Measurements from ENCODE around the gene GFY. TPM values are rescaled to one million over a fixed set of nuclear protein-coding genes. Genes with fewer than 3 reads are reported as not detected.

The GFY gene
- total and polyA plus RNA-seq, 10 of the 15 experiments (the other 5 are each of a cell fraction or from before 2014, with no cell fraction given) = 0.05 TPM; not detected in 9

- TF ChIP-seq SUPT20H (IDR thresholded peaks at IDR 0.05; ENCODE audit: borderline replicate concordance, control insufficient read depth, low read depth, low read length) = no peak
Observed at GRCh38 chr19:49378512-49378911, 46.7 kb upstream of the GFY start (continued).

DNA sequence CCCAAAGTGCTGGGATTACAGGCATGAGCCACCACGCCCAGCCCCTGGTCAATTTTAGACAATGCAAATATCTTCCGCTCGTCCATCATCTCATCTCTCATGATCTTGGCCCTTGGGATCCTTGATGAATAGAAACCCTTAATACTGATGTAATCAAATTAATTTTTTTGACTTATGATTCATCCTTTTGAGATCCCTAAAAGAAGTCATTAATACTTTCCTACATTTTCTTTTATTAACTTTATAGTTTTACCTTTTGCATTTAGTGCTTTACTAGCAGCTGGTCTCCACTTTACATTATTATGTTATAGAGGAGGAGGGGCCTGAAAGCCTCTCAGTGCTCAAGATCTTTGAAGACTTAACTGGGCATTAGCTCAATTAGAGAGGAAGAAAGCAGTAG is 44.8 kb upstream of the GFY start:
- POLR2A ChIA-PET = interaction anchor here (0.5 kb wide), 1 partner anchor 59 kb away, joined by 5 read pairs; no protein-coding TSS in a partner anchor
- H3K9me3 ChIP-seq (replicated peaks; ENCODE audit: control insufficient read depth, insufficient read depth, low read length) = no peaks in the 10 kb centered on the region
- CTCF ChIA-PET = interaction anchor here (0.9 to 1.4 kb wide), 7 partner anchors 11 to 190 kb away, joined by 3 to 8 read pairs (median 3); no protein-coding TSS in a partner anchor
- 30% methylated on average over 3 of the region's 3 CpGs for WGBS (ENCODE audit: insufficient coverage, insufficient replicate concordance, low lambda C conversion rate, missing lambda C conversion rate)
- H3K36me3 ChIP-seq (ENCODE audit: control insufficient read depth in 2 of 2, insufficient read depth in 2 of 2, low read length in 1 of 2) = no peaks in the 10 kb centered on the region
- no peak overlapping the region for H3K4me2 ChIP-seq (ENCODE audit: control insufficient read depth, insufficient read depth)
- no peak overlapping the region for H3K4me3 ChIP-seq
- RAD21 ChIA-PET (ENCODE audit: unreplicated experiment) = interaction anchor here (1.4 kb wide), 1 partner anchor 10 kb away, joined by 3 read pairs; no protein-coding TSS in a partner anchor
- intact Hi-C loops (cut with micrococcal nuclease; ENCODE audit: unreplicated experiment) (no loop called here), in situ Hi-C loops (cut with MboI) (no loop called here)
- H4K20me1 ChIP-seq (ENCODE audit: control insufficient read depth, insufficient read depth) = no peaks in the 10 kb centered on the region
- H3K27ac ChIP-seq (ENCODE audit: control insufficient read depth, insufficient read depth) = no peak overlapping the region
- no peak overlapping the region for H3K9ac ChIP-seq (ENCODE audit: control insufficient read depth, insufficient read depth, low read length)
- DNase-seq (ENCODE audit: low read depth, low spot score) = no peak
- no peak for FAIRE-seq
- H3K27me3 ChIP-seq (replicated peaks in 1 of 2; ENCODE audit: control insufficient read depth in 2 of 2, insufficient read depth in 2 of 2, low read length in 1 of 2) = no peaks in the 10 kb centered on the region; a peak in 1 of 4 replicates
- SMC1A ChIA-PET (ENCODE audit: uncharacterized antibody, unreplicated experiment) = interaction anchor here (0.6 to 1.2 kb wide), 3 partner anchors 8 to 299 kb away, joined by 3 read pairs; partner anchors contain the start of gene KASH5
- H2AFZ ChIP-seq (ENCODE audit: control insufficient read depth, low read depth, low read length) = no peak overlapping the region
- no TSS peak for BruUV-seq (replicated peaks)
- H3K79me2 ChIP-seq (ENCODE audit: control insufficient read depth, insufficient read depth, low read length) = no peaks in the 10 kb centered on the region
- ATAC-seq = no peak
- H3K4me1 ChIP-seq (ENCODE audit: control insufficient read depth, insufficient read depth, low read length) = no peaks in the 10 kb centered on the region
- TF ChIP-seq EGR1 (IDR thresholded peaks at IDR 0.05; ENCODE audit: borderline replicate concordance in 1 of 2, low read depth in 2 of 2, low read length in 2 of 2) (no peak), MEF2A (IDR thresholded peaks at IDR 0.05; ENCODE audit: insufficient read depth, low read depth, low read length) (no peak), USF2 (IDR thresholded peaks at IDR 0.05; ENCODE audit: borderline replicate concordance, low read depth, low read length) (no peak), TAF1 (IDR thresholded peaks at IDR 0.05; ENCODE audit: borderline replicate concordance, low read depth, low read length) (no peak), ZNF274 (IDR thresholded peaks at IDR 0.05; ENCODE audit: insufficient read depth, insufficient read length) (no peak), USF1 (IDR thresholded peaks at IDR 0.05; ENCODE audit: borderline replicate concordance, extremely low read length, insufficient read depth, low read depth, low read length) (no peak), ZNF592 (IDR thresholded peaks at IDR 0.05) (no peak), SMC3 (IDR thresholded peaks at IDR 0.05; ENCODE audit: borderline replicate concordance, low read length) (no peak), ELK1 (IDR thresholded peaks at IDR 0.05; ENCODE audit: low read depth, low read length) (no peak)
- TF ChIP-seq, protein P1, sequence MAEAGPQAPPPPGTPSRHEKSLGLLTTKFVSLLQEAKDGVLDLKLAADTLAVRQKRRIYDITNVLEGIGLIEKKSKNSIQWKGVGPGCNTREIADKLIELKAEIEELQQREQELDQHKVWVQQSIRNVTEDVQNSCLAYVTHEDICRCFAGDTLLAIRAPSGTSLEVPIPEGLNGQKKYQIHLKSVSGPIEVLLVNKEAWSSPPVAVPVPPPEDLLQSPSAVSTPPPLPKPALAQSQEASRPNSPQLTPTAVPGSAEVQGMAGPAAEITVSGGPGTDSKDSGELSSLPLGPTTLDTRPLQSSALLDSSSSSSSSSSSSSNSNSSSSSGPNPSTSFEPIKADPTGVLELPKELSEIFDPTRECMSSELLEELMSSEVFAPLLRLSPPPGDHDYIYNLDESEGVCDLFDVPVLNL (IDR thresholded peaks at IDR 0.05; ENCODE audit: low read depth, low read length) = no peak

Measured in GM12878 (cell line).